GM18511 (cell line): ENCODE measurements around the gene BBS9.

ENCODE experiments used
- ATAC-seq: cut with Tn5 transposase; IDR thresholded peaks from one replicate; pipeline ENCODE4 v1.9.1; 2021; ENCODE audit warnings: mild to moderate bottlenecking, moderate library complexity; ENCODE audit not compliant: unreplicated experiment

The BBS9 gene

DNA sequence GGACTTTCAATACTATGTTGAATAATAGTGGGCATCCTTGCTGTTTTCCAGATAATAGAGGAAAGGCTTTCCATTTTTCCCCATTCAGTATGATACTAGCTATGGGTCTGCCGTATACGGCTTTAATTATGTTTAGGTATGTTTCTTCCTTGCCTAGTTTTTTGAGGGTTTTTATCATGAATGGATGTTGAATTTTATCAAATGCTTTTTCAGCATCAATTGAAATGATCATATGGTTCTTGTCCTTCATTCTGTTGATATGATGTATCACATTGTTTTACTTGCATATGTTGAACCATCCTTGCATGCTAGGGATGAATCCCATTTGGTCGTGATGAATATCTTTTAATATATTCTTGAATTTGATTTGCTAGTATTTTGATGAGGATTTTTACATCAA, 11.0 kb upstream of the BBS9 start:
- no peak for ATAC-seq

DNA sequence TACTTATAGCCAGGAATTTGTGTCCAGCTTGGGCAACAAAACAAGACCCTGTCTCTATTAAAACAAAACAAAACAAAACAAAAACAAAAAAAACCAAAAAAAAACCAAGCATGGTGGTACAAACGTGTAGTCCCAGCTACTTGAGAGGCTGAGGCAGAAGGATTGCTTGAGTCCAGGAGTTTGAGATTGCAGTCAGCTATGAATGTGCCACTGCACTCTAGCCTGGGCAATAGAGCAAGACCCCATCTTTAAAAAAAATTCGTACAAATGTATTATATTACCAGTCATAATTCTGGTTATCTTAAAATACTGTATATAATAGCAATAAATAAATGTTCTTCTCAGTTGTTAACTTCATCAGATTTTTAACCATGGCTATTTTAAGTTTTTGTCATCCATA, 2.3 kb upstream of the BBS9 start:
- ATAC-seq = no peak

DNA sequence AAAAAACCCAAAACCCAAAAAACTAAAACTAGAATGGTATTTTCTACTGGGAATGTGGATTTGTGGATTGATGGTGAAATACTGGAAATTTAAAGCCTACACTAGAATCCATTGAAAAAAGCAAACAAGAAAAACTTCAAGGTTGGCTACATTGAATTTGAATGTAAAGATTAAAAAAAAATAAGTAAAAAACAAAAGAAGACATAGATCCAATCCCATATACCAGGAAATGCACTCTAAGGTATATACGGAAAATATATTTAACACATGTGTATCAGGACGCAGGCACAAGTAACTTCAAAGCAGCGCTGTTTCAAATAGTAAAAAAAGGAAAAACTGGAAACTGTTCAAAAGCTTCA, 754 bp upstream of the BBS9 start:
- no peak for ATAC-seq

DNA sequence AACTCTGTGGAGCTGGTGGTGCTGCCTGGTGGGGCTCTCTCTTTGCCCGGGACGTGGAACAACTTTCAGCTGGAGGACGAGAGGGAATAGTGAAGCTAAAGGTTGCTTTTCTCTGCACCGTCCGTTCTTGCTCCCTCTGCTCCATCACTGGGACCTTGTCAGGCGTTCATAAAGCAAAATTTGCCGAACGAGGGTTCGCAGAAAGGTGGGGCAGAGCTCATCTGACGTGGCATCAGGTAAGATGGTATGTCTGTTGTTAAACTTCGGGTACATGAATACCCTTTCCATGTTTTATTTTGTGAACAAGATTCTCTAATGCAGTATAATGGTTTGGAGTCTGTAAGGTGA, 416 bp downstream of the BBS9 start:
- no peak for ATAC-seq

DNA sequence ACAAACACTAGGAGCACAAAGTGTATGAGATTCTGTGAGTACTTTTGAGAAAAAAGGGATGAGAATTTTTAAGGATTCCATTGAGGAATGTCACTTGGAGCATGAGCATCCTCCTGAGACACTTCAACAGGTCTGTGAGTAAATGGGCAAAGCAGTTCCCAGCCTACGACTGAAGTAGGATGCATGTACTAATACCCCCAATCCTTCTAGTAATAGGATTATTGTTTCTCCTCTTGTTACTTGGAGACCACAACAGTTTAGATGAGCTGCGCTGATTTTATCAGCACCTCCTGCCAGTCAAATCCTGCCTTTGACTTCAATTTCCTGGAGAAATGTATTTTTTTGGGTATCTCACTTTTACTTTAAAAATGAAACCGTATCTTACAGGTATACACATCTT, 820 bp downstream of the BBS9 start:
- ATAC-seq = no peak

DNA sequence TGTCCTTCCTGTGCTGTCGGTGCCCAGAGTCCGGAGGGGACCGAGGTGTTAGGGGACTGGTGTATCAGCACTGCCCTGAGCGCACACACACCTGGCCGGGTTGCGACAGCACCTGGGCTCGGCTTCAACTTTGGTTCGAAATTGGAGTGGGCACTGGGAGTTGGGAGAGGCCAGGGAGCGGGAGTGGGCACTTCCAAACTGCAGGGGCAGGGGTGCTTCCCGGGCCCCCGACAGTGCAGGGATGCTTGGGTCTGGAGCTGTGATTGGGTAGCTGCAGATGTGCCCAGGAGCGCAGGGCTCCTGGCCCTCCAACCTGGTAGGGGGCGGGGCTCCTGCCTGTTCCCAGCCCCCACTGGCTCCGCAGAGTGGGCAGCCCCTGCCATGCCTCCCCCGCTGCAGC, 7.7 kb downstream of the BBS9 start:
- no peak for ATAC-seq

DNA sequence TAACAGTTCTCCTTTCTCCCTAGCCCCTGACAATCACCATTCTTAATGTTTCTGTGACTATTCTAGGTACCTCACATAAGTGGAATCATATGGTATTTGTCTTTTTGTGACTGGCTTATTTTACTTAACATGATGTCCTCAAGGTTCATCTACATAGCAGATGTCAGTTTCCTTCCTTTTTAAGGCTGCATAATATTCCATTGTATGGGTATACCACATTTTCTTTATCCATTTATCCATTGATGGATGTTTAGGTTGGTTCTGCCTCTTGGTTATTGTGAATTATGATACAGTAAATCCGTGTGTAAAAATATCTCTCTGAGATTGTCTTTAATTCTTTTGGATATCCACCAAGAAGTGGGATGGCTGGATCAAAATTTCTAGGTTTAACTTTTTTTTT, 13.2 kb downstream of the BBS9 start:
- no peak for ATAC-seq

DNA sequence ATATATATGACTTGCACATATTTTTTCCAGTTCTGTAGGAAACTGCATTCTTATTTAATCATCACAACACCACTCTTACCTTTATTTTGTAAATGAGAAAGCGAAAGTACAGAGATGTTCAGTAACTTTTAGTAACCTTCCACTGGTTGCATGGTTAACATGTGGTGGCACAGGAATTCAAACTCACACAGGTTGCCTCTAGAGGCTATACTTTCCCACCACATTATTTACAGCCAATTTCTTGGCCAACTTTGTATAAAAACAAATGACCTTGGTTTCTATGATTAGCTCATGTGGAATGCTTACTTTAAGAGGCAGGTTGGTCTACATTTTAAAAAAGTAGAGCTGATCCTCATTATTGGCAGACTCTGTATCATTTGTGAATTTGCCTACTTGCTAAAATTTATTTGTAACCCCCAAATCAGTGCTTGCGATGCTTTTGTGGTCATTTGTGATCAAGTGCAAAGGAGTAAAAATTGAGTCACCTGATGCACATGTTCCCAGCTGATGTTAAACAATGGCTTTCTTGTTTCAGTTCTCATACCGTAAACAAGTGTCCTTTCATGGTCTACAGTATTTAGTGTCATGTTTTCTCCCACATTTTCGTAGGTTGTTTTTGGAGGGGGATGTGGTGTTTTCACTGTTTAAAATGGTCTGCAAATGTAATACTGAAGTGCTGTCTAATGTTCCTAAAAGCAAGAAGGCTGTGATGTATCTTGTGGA, 14.8 kb downstream of the BBS9 start:
- peak; percentile 85 for ATAC-seq

DNA sequence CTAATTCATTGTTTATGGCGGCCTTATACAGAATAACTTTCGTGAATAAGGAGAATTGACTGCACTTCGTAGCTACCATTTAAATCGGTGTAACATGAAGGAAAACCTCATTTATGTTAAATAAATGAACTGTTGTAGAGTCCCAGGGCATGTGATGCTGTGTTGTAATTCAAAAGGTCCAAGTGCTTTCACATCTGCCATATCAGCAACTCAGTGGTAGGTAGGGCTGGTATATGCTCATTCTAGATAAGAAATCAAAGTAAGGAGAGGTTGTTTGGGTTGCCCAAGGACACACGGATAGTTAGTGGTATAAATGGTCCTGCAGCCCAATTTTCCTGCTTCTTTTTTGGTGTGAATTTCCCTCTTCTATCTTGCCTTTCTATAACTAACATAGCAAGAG, 15.8 kb downstream of the BBS9 start:
- ATAC-seq = no peak

DNA sequence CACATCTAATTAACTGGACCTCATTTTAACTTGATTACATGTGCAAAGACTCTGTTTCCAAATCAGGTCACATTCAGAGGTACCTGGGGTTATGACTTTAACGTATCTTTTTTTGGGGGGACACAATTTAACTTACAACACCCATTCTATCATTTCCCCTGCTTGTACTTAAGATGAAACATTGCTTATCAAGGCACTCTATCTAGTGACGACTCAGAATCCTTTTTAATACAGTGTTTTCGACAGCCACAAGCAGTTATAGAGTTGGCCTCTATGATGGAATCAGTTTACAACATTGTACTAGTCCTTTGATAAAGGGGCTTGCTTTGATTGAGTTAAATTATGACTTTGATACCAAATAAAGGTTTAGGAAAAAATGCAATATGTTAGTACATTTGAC, 22.7 kb downstream of the BBS9 start:
- no peak for ATAC-seq

DNA sequence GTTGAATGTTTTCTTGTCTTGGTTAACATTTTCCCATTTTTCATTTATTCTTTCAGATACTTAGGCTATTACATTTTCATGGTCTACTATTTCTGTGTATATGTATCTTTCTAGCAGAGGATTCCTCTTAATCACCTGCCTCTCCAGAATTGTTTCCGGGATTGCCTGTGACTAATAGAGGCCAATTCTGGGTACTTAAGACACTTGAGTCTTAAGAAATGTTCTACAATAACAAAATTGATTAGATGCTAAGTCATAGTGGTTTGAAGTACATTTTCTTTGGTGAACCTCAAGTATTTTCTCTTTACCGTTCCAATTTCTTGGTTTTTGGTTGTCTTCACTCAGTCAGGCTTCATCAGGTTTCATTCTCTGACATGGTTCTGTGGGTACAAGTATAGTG, 26.4 kb downstream of the BBS9 start:
- ATAC-seq = no peak

DNA sequence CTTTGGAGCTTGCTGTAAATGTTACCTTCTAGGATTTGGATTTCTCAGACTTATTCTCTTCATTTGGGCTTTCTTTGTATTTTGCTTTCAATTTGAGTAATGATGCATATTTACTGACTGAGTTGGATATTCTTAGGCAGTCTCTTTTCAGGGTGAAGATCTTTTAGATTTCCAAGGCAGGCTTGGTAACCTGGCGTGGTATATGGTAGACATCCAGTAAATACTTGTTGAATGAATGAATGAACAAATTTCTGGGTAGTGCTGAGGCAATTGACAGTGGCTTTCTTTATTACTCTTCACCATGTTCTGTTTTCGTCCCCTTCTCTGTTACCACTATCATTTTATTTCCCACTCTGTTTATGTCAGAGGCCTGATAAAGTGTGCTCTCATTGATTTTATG, 27.1 kb downstream of the BBS9 start:
- no peak for ATAC-seq

DNA sequence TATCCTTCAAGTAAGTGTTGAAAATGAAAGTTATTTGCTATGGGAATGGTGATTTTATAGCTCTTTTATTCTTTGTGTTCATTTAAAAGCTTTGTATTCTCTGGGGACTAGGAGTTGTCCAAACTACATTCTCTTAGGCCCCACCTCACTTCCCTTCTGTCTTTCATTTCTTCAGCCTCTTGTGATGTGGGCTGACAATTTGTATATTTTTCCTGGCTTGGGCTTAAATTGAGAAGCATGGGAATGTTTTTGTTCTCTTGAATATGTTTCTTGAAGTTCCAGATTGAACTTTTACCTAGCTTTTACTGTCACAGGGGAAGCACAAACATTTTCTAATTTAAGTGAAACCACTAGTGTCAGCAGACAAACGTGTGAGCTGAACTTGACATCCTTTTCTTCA, 27.9 kb downstream of the BBS9 start:
- no peak for ATAC-seq

DNA sequence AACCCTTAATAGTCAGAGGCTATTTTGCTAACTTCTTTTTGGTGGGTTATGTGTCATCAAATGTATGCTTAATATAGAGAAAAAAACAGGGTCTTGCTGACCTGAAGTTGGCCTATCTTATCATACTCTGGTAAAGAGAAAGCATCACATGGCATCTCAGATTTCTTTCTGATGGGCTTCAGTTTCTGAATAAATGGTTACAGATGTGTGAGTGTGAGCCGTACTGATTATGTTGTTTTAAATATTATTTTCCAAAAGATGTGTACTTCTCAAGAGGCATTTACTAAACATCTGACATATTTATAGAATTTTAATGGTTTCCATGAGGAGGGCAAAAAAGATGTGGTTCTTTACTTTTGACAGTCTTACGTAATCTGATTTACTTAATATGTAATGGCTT, 28.4 kb downstream of the BBS9 start:
- no peak for ATAC-seq

DNA sequence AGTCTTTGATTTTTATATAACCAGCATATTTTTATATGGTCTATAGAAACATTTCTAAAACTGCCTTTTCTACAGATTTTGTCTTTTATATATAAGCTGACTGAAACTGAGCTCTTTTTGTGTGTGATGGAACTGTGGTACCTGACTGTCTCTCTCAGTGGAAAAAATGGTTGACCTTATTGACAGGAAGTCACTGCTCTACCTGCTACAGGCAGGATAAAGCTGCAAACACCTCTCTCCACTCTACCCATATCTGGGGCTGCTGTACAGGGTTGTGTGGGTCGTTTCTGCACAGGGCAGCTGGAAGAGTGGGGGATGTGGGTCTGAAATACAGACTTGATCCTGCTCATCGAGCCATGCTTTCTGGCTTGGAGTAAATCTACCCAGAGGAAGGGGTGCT, 48.5 kb downstream of the BBS9 start:
- ATAC-seq = no peak

DNA sequence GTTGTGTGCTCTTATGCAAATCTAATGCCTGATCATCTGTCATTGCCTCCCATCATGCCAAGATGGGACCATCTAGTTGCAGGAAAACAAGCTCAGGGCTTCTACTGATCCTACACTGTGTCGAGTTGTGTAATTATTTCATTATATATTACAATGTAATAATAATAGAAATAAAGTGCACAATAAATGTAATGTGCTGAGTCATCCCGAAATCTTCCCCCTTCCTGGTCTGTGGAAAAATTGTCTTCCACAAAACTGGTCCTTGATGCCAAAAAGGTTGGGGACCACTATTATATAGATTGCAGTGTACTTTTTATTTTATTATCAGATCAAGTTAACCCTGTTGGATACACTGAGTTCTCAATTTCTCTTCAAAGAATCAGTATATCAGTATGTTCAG, 50.2 kb downstream of the BBS9 start:
- no peak for ATAC-seq

DNA sequence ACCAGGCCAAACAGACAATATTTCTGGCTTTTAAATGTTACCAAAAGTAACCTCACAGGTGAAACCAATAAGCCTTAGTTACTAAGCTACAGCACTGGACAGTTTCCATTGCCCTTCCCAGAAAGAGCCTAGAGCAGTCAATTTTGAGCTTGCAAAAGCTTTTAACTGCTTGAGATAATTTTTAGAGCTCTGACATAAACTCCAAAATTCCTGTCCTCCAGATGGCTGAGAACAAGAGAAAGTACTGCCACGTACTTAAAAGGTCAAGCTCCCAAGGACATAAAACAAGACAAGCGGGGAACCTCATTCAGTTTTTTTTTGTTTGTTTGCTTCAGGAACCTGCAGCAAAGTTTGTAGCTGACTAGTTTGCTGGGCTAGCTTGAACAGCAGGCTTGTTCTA, 54.1 kb downstream of the BBS9 start:
- ATAC-seq = no peak

DNA sequence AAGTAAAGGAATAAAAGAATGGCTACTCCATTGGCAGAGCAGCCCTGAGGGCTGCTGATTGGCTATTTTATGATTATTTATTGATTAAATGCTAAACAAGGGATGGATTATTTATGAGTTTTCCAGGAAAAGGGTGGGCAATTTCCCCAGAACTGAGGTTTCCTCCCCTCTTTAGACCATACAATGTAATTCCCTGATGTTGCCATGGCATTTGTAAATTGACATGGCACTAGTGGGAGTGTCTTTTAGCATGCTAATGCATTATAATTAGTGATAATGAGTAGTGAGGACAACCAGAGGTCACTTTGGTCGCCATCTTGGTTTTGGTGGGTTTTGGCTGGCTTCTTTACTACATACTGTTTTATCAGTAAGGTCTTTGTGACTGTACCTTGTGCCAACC, 55.5 kb downstream of the BBS9 start:
- no peak for ATAC-seq

DNA sequence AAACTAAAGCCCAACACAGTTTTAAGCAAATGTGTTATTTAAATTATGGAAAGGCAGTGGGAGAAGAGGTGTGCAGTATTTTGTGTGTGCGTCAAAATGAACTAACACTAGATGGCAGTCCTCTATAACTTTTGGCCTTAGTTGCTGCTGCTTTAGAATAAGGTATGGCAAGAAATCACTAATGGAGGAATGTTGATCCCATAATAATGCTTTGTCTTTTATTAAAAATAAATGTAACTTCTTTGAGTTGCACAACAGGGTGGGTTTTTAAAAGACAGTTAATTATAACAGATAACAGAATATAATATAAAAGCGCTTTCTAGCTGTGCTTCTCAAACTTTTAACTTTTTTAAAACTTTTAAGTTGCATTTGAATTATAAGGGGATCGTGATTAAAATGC, 56.4 kb downstream of the BBS9 start:
- ATAC-seq = peak; percentile 83

DNA sequence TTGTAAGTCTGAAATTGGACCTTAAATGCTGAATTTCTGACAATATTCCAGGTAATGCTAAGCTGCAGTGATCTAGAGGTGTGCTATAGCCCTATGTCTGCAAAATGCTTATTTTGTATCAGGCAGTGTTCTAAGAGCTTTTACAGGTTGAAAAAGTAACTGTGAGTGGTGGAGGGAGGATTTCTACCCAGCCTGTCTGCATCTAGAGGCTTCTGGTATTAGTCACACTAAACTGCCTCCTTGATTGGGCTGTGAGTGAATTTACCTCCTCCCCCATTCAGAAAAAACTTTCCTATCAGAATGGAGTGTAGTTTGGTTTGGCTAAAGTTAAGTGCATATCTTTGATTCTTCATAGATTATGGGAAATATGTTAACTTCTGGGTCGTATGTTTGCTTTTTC, 56.8 kb downstream of the BBS9 start:
- no peak for ATAC-seq

DNA sequence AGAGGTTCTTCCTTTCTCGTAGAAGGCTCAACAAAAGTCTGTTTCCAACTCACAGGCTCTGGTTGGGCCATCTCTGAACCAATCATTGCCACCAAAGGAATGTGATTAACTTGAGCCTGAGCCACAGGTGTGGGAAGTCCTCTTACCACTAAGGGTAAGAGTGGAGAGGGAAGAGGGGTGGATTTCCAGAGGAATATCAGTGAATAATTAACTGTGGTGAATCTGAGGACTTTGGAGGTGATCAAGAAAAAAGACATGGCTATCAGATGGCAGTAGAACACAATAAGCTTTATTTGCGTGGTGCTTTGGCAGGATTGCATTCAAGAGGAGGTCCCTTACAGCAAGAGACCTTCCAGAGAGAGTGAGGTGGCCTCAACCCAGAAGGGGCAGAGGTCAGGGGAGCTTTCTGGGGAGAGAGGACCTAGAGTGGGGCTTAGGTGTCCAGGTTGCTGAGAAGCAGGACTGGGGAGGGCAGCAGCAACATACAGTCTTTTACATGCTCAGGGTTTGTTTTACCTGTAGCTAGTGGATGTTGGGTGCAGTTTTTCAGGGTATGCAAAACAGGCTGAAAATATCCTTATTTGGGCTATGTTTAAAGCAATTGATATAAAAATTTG, 61.4 kb downstream of the BBS9 start:
- peak; percentile 6 for ATAC-seq

DNA sequence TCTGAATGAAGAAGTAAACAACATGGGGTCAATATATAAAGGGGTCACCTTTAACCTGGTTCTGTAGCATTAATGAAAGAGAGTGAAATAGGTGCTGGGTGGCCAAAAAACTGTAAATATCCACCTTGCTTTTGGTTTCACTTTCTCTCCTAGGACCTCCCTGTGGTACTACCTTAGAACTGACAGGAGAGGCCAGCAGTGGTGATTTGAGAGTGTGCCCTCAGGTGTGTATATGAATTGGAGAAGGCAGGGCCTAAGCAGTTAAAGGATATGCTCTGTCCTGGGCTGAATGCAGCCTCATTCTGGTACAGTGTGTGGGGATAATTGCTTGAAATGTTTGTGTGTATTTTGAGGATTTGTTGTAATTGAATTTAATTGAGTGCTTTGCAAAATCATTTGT, 62.0 kb downstream of the BBS9 start:
- ATAC-seq = peak; percentile 64

DNA sequence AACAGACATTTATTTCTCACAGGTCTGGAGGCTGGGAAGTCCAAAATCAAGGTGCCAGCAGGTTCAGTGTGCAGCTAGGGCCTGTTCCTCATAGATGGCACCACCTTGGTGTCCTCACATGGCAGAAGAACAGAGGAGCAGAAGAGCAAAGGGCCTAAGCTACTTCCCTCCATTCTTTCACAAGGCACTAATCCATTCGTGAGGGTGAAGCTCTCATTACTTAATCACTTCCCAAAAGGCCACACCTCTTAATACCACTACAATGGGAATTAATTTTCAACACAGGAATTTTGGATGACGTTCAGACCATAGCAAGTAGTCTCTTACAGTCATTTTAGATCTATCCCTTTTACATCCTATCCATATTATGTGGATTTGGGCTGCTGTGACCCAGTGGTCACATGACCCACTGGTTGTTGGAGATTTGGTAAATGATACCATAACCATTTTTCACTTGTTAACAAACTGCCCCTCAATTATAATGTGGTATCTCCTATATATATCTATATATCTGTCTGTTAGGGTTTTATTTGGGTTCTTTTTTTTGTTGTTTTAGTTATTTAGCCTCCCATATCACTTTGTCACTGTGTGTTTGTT, 63.4 kb downstream of the BBS9 start:
- peak; percentile 3 for ATAC-seq
